Aorta (tissue), 5 donors: ENCODE results near the gene GLB1L. TPM values are rescaled to one million over a fixed set of nuclear protein-coding genes. Genes with fewer than 3 reads are reported as not detected.

Experiments used
- ATAC-seq: fragments of 200-7000 bp; cut with Tn5 transposase; one replicate; pipeline ENCODE4 v1.9.1; 2022; ENCODE audit warnings: moderate library complexity; ENCODE audit not compliant: low FRiP score
- DNase-seq, 2 donors: peaks; one replicate each; pipeline ENCODE4 v3.0.0-alpha.2; 2020
- H3K27ac ChIP-seq, 2 donors: one replicate each; pipeline ENCODE4 v1.5.1; 2013; ENCODE audit warnings: low read length in 2 of 2, mild to moderate bottlenecking in 2 of 2, moderate library complexity in 2 of 2, control low read depth in 1 of 2, inconsistent platforms in 1 of 2, low read depth in 1 of 2
- H3K27me3 ChIP-seq, 2 donors: one replicate each; pipeline ENCODE4 v1.6.1; 2013; ENCODE audit warnings: control low read depth in 1 of 2, low read length in 1 of 2, mild to moderate bottlenecking in 1 of 2, moderate library complexity in 1 of 2; ENCODE audit not compliant: insufficient read depth in 2 of 2, control insufficient read depth in 1 of 2
- H3K36me3 ChIP-seq, 2 donors: one replicate each; pipeline ENCODE4 v1.6.1; 2013; ENCODE audit warnings: control low read depth in 1 of 2, low read length in 1 of 2, mild to moderate bottlenecking in 1 of 2; ENCODE audit not compliant: insufficient read depth in 2 of 2, control insufficient read depth in 1 of 2
- H3K4me1 ChIP-seq, 2 donors: one replicate each; pipeline ENCODE4 v1.6.1; 2013; ENCODE audit warnings: low read length in 2 of 2, control low read depth in 1 of 2, mild to moderate bottlenecking in 1 of 2, moderate library complexity in 1 of 2; ENCODE audit not compliant: insufficient read depth in 2 of 2, control insufficient read depth in 1 of 2
- H3K4me3 ChIP-seq, 2 donors: one replicate each; pipeline ENCODE4 v1.5.1; 2013; ENCODE audit warnings: low read length in 2 of 2, control low read depth in 1 of 2, mild to moderate bottlenecking in 1 of 2
- H3K9me3 ChIP-seq: one replicate; pipeline ENCODE4 v1.6.1; 2013; ENCODE audit warnings: mild to moderate bottlenecking, low read length; ENCODE audit not compliant: control insufficient read depth
- WGBS, 2 donors: extraction: QIAGEN DNeasy Blood & Tissue Kit; methylation state at CpG; one replicate each; pipeline ENCODE4 v1.1.7; 2013; 5-methylcytosine and 5-hydroxymethylcytosine counted together
- intact Hi-C, 2 donors: fragments of 100-400 bp; cut with DNase I; formaldehyde crosslinking; loops; one replicate each; pipeline versions ENCODE4 v1.14.2 to v1.15.0; 2022
- polyA plus RNA-seq, 2 donors: library from polyadenylated mRNA; stranded (reverse); fragments of 200-250 nt; gene quantifications; one replicate each; pipeline ENCODE4 v1.2.3, GENCODE V29; 2013
- total RNA-seq, 2 donors: library from RNA; stranded (reverse); fragmentation: NEBNext Ultra II Directional; extraction: Animal tissue kit (Norgen Biotek cat#: 25700); gene quantifications; one replicate each; pipeline ENCODE4 v1.2.1, GENCODE V29; 2021
- donor health status: healthy with polysubstance abuse.
- donor health status: Bipolar disorder and iron deficiency.
- donor health status: DM: no; HTN: no; CAD: no.
- donor health status: DM: no; HTN: no; CAD: no.
- donor health status: DM: yes; HTN: yes; CAD: no.

The GLB1L gene
- total and polyA plus RNA-seq, 4 donors: 2.7 to 7.1 (median 3.3) TPM

DNA sequence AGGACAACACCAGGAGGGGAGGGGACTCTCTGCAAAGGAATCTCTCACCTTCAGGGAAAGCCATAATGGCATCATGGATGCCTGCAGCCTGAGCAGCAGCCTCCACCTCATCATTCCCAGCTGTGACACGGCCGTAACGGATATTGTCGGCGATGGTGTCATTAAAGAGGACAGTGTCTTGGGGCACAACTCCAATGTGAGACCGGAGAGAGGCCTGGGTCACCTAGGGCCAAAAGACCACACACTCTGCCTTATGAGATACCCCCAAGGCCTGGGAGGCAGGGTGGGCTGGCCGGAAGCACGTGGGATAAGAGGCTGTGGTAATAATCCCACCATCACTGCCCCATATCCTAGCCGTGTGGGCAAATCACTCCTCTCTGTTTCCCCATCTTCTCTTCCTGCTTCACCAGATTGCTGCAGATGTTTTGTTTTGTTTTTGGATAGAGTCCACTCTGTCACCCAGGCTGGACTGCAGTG is 34.3 kb downstream of the GLB1L start:
- DNase-seq: no peak
- ATAC-seq: no peak
- intact Hi-C loops: no loop called here
- peaks cover 0 to 6% of the 10 kb centered on the region in 2 donors for H3K36me3 ChIP-seq
- H3K9me3 ChIP-seq: no peaks in the 10 kb centered on the region
- no peak overlapping the region for H3K4me3 ChIP-seq
- no peak overlapping the region for H3K27ac ChIP-seq
- 91 to 92% methylated on average over 9 of the region's 9 CpGs for WGBS, 2 donors
- H3K27me3 ChIP-seq: no peaks in the 10 kb centered on the region
- H3K4me1 ChIP-seq: no peaks in the 10 kb centered on the region

- H3K27ac ChIP-seq: no peak overlapping the region
Observed at GRCh38 chr2:219210196-219210885, 34.9 kb downstream of the GLB1L start.

DNA sequence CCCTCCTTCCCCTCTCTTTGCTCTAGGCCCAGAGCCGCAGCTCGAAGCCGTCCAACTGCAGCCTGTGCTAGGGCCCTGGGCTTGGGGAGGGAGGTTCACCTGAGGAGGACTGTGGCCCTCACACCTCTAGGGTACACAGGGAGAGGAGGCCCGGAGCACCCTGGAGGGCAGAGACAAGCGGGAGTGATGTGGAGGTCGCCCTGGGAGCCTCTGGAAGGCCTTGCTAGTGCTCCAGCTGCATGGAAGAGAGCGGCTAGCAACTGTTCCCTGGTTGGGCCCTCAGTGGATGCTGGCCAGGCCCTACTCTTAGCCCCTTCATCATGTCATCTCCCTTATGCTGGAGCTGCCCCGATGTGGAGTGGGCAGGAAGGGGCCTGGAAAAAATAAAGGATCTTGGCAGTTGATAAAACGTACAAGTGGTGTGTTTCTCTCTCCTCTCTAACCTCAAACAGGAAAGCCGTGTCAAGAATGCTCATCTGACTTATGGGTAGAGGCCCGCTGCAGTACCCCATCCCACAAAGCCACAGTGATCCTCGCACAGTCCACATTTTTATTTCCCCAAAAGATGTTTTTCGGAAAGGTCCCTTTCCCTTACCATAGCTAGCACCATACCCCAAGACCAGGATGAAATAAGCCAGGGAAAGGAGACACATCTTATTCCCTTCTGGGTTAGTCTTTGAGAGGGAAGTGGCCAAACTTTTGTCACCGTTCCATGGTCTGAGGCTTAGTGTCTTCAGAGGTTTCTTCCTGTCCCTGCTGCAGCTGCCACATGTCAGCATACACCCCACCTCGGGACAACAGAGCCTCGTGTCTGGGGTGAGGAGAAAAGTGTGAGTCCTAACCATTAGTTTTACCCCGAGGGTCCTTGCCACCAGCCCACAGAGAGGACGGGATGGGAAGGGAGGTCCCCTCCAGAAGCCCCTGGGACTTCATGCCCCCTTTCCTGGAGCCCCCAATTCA is 35.7 kb downstream of the GLB1L start:
- H3K4me3 ChIP-seq: no peak overlapping the region
- no peak for DNase-seq
- no peak for ATAC-seq
- H3K9me3 ChIP-seq: no peaks in the 10 kb centered on the region
- 84 to 86% methylated on average over 18 of the region's 18 CpGs for WGBS, 2 donors
- peaks cover 0 to 6% of the 10 kb centered on the region in 2 donors for H3K36me3 ChIP-seq
- H3K27ac ChIP-seq: no peak overlapping the region
- H3K27me3 ChIP-seq: no peaks in the 10 kb centered on the region
- intact Hi-C loops: no loop called here
- no peaks in the 10 kb centered on the region for H3K4me1 ChIP-seq

More at GRCh38 chr2:219210196-219210885, 34.9 kb downstream of the GLB1L start:
- no peaks in the 10 kb centered on the region for H3K27me3 ChIP-seq
- no peaks in the 10 kb centered on the region for H3K9me3 ChIP-seq
- DNase-seq (no peak), ATAC-seq (no peak)
- WGBS, 2 donors: 91 to 93% methylated on average over 24 of the region's 24 CpGs
- H3K4me3 ChIP-seq: no peak overlapping the region
- intact Hi-C loops: no loop called here
- no peaks in the 10 kb centered on the region for H3K4me1 ChIP-seq
- H3K36me3 ChIP-seq: peaks cover 0 to 6% of the 10 kb centered on the region in 2 donors

- ATAC-seq: no peak
- Histone ChIP-seq H3K36me3 (peaks cover 0 to 6% of the 10 kb centered on the region in 2 donors), H3K27ac (no peak overlapping the region), H3K27me3 (no peaks in the 10 kb centered on the region), H3K4me1 (no peaks in the 10 kb centered on the region), H3K9me3 (no peaks in the 10 kb centered on the region), H3K4me3 (no peak overlapping the region)
- WGBS, 2 donors: 63 to 65% methylated on average over 17 of the region's 17 CpGs
- DNase-seq: no peak
- intact Hi-C loops: no loop called here
Observed at GRCh38 chr2:219207884-219208740, 37.1 kb downstream of the GLB1L start.

DNA sequence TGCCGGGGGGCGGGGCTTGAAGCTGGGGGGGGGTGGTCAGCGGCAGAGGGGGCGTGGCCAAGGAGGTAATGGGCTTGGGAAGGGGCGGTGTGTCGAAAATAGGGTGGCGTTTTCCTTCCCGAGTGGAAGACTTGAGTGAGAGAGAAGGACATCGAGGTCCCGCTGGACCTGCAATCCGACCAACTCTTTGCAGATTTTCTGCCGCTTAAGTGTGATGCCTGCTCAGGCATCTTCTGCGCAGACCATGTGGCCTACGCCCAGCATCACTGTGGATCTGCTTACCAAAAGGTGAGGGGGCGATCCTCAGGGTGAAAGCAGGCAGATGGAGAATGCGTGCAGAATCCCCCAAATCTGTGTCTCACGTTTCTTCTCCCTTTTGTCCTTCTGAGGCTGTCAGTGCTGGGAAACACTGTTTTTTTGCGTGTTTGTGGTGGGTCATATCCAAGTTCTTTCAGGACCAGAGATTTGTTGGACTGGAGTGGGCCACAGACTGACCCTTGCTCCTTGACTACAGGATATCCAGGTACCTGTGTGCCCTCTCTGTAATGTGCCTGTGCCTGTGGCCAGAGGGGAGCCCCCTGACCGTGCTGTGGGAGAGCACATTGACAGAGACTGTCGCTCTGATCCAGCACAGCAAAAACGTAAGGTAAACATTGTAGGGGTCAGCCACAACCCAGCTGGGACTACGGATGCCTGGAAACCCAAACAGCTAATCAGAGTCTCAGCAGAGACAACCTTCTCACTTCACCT is 37.9 kb downstream of the GLB1L start:
- Histone ChIP-seq H3K4me1 (no peaks in the 10 kb centered on the region), H3K9me3 (no peaks in the 10 kb centered on the region), H3K4me3 (peak overlapping the region; percentile 31 to 55), H3K27me3 (no peaks in the 10 kb centered on the region), H3K27ac (peak overlapping the region in 1 of 2 donors; percentile 58), H3K36me3 (peaks cover 0 to 6% of the 10 kb centered on the region in 2 donors)
- DNase-seq (no peak), ATAC-seq (no peak)
- 3 to 4% methylated on average over 18 to 22 of the region's 22 CpGs for WGBS, 2 donors
- intact Hi-C loops: no loop called here

DNA sequence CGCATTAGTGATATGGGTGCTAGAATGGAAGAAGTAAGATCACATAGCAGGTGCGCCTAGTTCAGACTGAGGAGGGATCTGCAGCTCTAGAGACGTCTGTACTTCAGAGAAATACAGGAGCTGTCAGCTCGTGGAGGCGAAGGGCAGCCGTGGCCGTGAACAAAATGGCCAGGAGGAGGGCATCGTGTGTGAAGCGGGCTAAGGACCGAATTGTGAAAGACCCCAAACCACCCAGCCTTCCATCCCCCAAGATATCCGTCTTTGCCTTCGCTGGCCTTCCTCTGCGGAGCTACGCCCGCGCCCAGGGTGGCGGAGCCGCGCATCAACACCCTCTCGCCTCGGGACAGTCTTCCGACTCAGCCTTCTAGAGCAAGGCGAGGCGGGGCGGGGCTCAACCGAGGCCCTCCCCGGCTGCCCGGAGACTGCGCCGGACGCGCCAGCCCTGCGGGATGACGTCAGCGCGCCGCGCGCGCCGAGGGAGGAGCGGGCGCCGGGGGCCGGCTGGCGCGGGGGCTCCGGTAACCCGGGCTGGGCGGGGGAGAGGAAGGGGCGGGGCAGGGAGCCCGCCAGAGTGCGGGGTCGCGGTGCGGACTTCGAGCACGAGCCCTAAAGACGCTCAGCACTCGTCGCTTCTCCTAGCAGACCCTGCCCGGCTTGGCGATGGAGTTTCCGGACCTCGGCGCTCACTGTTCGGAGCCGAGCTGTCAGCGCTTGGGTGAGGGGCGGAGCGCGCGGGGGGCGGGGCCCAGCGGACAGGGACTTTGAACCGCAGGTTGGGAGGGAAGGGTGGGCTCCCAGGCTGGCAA is 38.7 kb downstream of the GLB1L start, which contains the start of gene ZFAND2B:
Gene ZFAND2B, plus strand, starts transcription at position 455 of the 806 bp plus-strand sequence. Its CDS starts 206 bp downstream, at position 661.
- intact Hi-C loops: loop anchor here in 1 of 2 donors (1.0 kb wide), 1 partner anchor 28 kb away; the partner anchor contains the start of gene RETREG2

DNA sequence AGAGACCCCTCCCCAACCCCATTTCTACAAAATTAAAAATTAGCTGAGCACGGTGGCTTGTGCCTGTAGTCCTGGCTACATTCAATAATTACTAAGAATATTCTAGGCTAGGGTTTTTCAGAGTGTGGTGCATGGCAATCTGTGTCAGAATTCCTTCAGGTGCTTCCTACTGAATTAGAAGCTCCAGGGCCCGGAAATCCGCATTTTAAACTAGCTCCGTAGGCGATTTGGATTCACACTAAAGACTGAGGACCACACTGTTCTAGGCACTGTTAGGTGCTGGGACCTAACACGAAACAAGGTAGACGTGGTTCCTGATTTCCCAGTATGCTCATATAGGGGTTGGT is 39.3 kb downstream of the GLB1L start:
- WGBS, 2 donors: 16% methylated on average over 7 of the region's 7 CpGs
- intact Hi-C loops: loop anchor here in 1 of 2 donors (1.0 kb wide), 1 partner anchor 28 kb away; the partner anchor contains the start of gene RETREG2
- Histone ChIP-seq H3K27me3 (no peaks in the 10 kb centered on the region), H3K27ac (peak overlapping the region; percentile 3 to 58), H3K9me3 (no peaks in the 10 kb centered on the region), H3K4me3 (peak overlapping the region; percentile 12 to 55), H3K36me3 (peaks cover 0 to 6% of the 10 kb centered on the region in 2 donors), H3K4me1 (no peaks in the 10 kb centered on the region)
- ATAC-seq (peak; percentile 6), DNase-seq (no peak)

More for the DNA sequence above, 38.7 kb downstream of the GLB1L start, which contains the start of gene ZFAND2B:
- DNase-seq: peak; percentile 97 to 98
- Histone ChIP-seq H3K9me3 (no peaks in the 10 kb centered on the region), H3K4me3 (peak within 1 kb of the TSS; percentile 31 to 55), H3K27me3 (no peaks in the 10 kb centered on the region), H3K36me3 (peaks cover 0 to 6% of the 10 kb centered on the region in 2 donors), H3K4me1 (no peaks in the 10 kb centered on the region), H3K27ac (peak within 1 kb of the TSS; percentile 58 to 61)
- WGBS, 2 donors: 1% methylated on average over 46 to 76 of the region's 76 CpGs
- ATAC-seq: peak; percentile 97
